ENCODE measurements around the gene ZBTB21. TPM values are rescaled to one million over a fixed set of nuclear protein-coding genes. Genes with fewer than 3 reads are reported as not detected.

Gene ZBTB21
- total and polyA plus RNA-seq, 9 of the 15 experiments (the other 6 are each of a cell fraction or from before 2014, with no cell fraction given): 2.2 to 15.2 (median 8.7) TPM

DNA sequence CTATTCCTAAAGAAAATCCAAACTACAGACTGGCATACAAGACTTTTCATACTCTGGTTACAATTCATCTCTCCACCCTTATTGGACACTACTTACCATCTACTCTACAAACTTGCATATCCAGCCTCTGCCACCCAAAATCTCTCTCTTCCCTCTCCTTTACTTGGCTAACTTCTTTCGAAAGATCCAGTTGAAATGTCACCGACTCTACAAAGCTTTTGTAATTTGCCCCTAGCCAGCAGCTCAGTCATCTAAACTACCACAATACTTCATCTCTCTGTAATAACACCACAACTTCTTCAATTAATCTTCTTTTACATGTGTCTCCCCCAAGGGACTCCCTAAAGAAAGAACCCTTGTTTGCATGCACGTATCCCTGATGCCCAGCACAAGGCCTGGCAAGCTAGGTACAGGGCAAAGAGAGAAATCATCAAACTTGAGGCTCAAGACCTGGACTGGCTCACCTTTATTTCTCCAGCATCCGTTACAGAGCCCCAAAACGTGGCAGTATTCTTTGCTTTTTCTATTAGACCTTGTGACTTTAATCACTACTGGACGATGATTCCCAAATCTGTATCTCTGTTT, 2.7 kb downstream of the ZBTB21 start:
- no peak overlapping the region for H3K9ac ChIP-seq (ENCODE audit: insufficient read depth in 1 of 2, low read depth in 2 of 2, low read length in 2 of 2)
- peaks cover 3% of the 10 kb centered on the region for H3K9me1 ChIP-seq (ENCODE audit: control insufficient read depth, insufficient read depth, low read length)
- peaks cover 0 to 3% of the 10 kb centered on the region in 2 experiments; a peak in 3 of 5 replicates for H3K27me3 ChIP-seq (ENCODE audit: control insufficient read depth in 2 of 2, insufficient read depth in 2 of 2, low read length in 2 of 2)
- no peak overlapping the region for H2AFZ ChIP-seq (ENCODE audit: low read depth, low read length)
- H3K36me3 ChIP-seq (ENCODE audit: control insufficient read depth, insufficient read depth, low read length): peaks cover 26% of the 10 kb centered on the region
- no peak for DNase-seq (ENCODE audit: extremely low read depth in 1 of 4, low spot score in 3 of 4)
- intact Hi-C loops (cut with micrococcal nuclease) (loop anchor here (5.0 kb wide), 1 partner anchor 110 kb away; no protein-coding TSS in a partner anchor), in situ Hi-C loops (cut with MboI) (no loop called here)
- WGBS (ENCODE audit: insufficient coverage, low coverage, missing lambda C conversion rate): 80% methylated on average over 6 of the region's 6 CpGs
- H3K4me2 ChIP-seq (ENCODE audit: insufficient read depth, low read length): no peak overlapping the region
- peaks cover 16 to 25% of the 10 kb centered on the region in 2 experiments; a peak in 4 of 5 replicates for H3K4me1 ChIP-seq (replicated peaks in 1 of 2; ENCODE audit: control insufficient read depth in 2 of 2, insufficient read depth in 2 of 2, low read length in 2 of 2)
- BruUV-seq (replicated peaks): no TSS peak
- ChIA-PET POLR2A (interaction anchor here (0.6 to 1.0 kb wide), 3 partner anchors 11 to 33 kb away, joined by 3 to 5 read pairs (median 4); no protein-coding TSS in a partner anchor), CTCF (ENCODE audit: low intra/inter-chr PET ratio) (no interaction called here)
- no peak for ATAC-seq
- no peaks in the 10 kb centered on the region for H3K9me3 ChIP-seq (replicated peaks; ENCODE audit: control insufficient read depth, insufficient read depth, low read depth, low read length)
- H4K20me1 ChIP-seq (replicated peaks; ENCODE audit: control insufficient read depth, insufficient read depth, low read length): peaks cover 14% of the 10 kb centered on the region; the same call in 1 of the 2 replicates
- FAIRE-seq: no peak
- H3K4me3 ChIP-seq: no peak overlapping the region
- H3K27ac ChIP-seq (ENCODE audit: extremely low read depth, low read depth, low read length): no peak overlapping the region
- H3K79me2 ChIP-seq (ENCODE audit: control insufficient read depth, insufficient read depth, low read length): peaks cover 52% of the 10 kb centered on the region
- TF ChIP-seq ZNF133 (CRISPR knock-in tag; IDR thresholded peaks at IDR 0.05): no peak
- no peak for TF ChIP-seq ATF1 (CRISPR knock-in tag; IDR thresholded peaks at IDR 0.05)
- TF ChIP-seq ATF1 (tag; IDR thresholded peaks at IDR 0.05): no peak
- TF ChIP-seq, protein P1, sequence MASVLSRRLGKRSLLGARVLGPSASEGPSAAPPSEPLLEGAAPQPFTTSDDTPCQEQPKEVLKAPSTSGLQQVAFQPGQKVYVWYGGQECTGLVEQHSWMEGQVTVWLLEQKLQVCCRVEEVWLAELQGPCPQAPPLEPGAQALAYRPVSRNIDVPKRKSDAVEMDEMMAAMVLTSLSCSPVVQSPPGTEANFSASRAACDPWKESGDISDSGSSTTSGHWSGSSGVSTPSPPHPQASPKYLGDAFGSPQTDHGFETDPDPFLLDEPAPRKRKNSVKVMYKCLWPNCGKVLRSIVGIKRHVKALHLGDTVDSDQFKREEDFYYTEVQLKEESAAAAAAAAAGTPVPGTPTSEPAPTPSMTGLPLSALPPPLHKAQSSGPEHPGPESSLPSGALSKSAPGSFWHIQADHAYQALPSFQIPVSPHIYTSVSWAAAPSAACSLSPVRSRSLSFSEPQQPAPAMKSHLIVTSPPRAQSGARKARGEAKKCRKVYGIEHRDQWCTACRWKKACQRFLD (CRISPR knock-in tag; IDR thresholded peaks at IDR 0.05): no peak
- no peak for TF ChIP-seq ZNF551 (CRISPR knock-in tag; IDR thresholded peaks at IDR 0.05)
- TF ChIP-seq ZFP91 (CRISPR knock-in tag; IDR thresholded peaks at IDR 0.05): no peak
- TF ChIP-seq RAD21 (CRISPR knock-in tag; conservative IDR thresholded peaks at IDR 0.05 in 1 of 2, IDR thresholded peaks at IDR 0.05 in 1 of 2): no peak
- TF ChIP-seq ZNF589 (CRISPR knock-in tag; IDR thresholded peaks at IDR 0.05; ENCODE audit: low read depth): no peak
- TF ChIP-seq MEF2D (tag; conservative IDR thresholded peaks at IDR 0.05; ENCODE audit: low read depth): no peak
- TF ChIP-seq ZNF518B (CRISPR knock-in tag; IDR thresholded peaks at IDR 0.05): no peak
- no peak for TF ChIP-seq NFIC (IDR thresholded peaks at IDR 0.05)
- TF ChIP-seq KDM5B (IDR thresholded peaks at IDR 0.05; ENCODE audit: insufficient replicate concordance, low read depth, low read length): no peak
- TF ChIP-seq, protein P2, sequence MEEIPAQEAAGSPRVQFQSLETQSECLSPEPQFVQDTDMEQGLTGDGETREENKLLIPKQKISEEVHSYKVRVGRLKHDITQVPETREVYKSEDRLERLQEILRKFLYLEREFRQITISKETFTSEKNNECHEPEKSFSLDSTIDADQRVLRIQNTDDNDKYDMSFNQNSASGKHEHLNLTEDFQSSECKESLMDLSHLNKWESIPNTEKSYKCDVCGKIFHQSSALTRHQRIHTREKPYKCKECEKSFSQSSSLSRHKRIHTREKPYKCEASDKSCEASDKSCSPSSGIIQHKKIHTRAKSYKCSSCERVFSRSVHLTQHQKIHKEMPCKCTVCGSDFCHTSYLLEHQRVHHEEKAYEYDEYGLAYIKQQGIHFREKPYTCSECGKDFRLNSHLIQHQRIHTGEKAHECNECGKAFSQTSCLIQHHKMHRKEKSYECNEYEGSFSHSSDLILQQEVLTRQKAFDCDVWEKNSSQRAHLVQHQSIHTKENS (CRISPR knock-in tag; IDR thresholded peaks at IDR 0.05): no peak
- no peak for TF ChIP-seq ZFPM2 (CRISPR knock-in tag; IDR thresholded peaks at IDR 0.05)
- TF ChIP-seq KLF16 (IDR thresholded peaks at IDR 0.05): no peak

All from K562 (cell line).